Measurements from ENCODE around the gene SBNO1. TPM values are rescaled to one million over a fixed set of nuclear protein-coding genes. Genes with fewer than 3 reads are reported as not detected.
"Not testable (repeated sequence)": the region's sequence is repeated elsewhere in the genome, so short reads cannot be mapped to it uniquely, and the experiment has no call there.

SBNO1 gene
- total RNA-seq, 1 experiment from 2014 or later = 23.3 TPM

DNA sequence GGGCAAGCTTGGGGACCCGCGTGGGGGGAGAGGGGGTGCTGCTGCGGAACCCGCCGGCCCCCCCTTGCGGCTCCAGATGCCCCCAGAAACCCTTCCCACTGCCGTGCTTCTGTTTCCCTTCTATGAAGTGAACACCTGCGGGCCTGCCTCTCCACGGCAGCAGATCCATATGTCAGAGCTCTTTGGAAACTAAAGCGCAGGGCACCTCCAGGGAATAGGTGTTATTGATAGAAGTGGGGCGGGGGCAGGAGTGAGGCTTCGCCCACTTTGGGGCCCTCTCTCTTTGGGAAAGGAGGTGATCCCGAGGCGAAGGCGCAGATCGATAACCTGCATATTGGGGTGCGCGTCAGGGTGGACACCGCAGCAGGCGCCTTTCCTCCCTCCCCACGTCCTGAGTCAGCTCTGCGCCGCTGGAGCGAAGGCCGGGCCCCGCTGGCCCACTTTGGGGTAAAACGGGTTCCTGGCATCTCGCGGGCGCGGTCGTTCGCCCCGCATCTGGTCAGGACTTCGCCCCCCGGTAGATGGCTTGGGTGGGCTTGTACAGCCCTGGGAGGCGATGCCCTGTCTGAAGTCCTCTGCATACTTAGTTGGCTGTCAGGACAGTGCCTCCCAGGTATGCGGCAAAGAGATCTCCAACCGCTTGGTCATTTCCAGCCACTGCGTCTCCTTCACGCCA is 19.8 kb upstream of the SBNO1 start:
- TF ChIP-seq EZH2 (IDR thresholded peaks at IDR 0.05; ENCODE audit: low read length, unreplicated experiment) (no peak), EZH2phosphoT487 (IDR thresholded peaks at IDR 0.05; ENCODE audit: borderline replicate concordance, low read length) (no peak)
- TF ChIP-seq, protein P1, sequence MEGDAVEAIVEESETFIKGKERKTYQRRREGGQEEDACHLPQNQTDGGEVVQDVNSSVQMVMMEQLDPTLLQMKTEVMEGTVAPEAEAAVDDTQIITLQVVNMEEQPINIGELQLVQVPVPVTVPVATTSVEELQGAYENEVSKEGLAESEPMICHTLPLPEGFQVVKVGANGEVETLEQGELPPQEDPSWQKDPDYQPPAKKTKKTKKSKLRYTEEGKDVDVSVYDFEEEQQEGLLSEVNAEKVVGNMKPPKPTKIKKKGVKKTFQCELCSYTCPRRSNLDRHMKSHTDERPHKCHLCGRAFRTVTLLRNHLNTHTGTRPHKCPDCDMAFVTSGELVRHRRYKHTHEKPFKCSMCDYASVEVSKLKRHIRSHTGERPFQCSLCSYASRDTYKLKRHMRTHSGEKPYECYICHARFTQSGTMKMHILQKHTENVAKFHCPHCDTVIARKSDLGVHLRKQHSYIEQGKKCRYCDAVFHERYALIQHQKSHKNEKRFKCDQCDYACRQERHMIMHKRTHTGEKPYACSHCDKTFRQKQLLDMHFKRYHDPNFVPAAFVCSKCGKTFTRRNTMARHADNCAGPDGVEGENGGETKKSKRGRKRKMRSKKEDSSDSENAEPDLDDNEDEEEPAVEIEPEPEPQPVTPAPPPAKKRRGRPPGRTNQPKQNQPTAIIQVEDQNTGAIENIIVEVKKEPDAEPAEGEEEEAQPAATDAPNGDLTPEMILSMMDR (conservative IDR thresholded peaks at IDR 0.05; ENCODE audit: low read depth, low read length) = no peak; the same call in 1 of the 2 replicates
- H3K79me2 ChIP-seq (ENCODE audit: low read length) = peaks cover 41% of the 10 kb centered on the region
- POLR2A ChIA-PET (ENCODE audit: unreplicated experiment) = interaction anchor here (1.5 kb wide), 1 partner anchor 19 kb away, joined by 11 read pairs; the partner anchor contains the start of gene SBNO1
- no peak overlapping the region; the same call in 1 of the 2 replicates for H3K27ac ChIP-seq (ENCODE audit: low read length)
- H3K4me2 ChIP-seq (ENCODE audit: low read length) = peak overlapping the region; percentile 97
- DNase-seq (peak; percentile 11), ATAC-seq (peak; percentile 4)
- no peaks in the 10 kb centered on the region for H3K27me3 ChIP-seq (ENCODE audit: low read length)
- peak overlapping the region; percentile 91 for H2AFZ ChIP-seq (ENCODE audit: low read length)
- CTCF ChIA-PET = interaction anchor here (1.5 kb wide), 1 partner anchor 19 kb away, joined by 11 read pairs; no protein-coding TSS in a partner anchor
- no peaks in the 10 kb centered on the region for H3K9me2 ChIP-seq (replicated peaks; ENCODE audit: low read length)
- no peaks in the 10 kb centered on the region for H3K36me3 ChIP-seq (ENCODE audit: low read depth, low read length)
- H3K9ac ChIP-seq (ENCODE audit: low read length) = peak overlapping the region; percentile 62
- H3K4me3 ChIP-seq (ENCODE audit: low read length) = peak overlapping the region; percentile 93
- no peaks in the 10 kb centered on the region for H3K9me3 ChIP-seq (ENCODE audit: low read length)
- no peaks in the 10 kb centered on the region for H4K20me1 ChIP-seq (ENCODE audit: low read length)
- intact Hi-C loops (cut with micrococcal nuclease) = loop anchor here (5.0 kb wide), 1 partner anchor 198 kb away; the partner anchor contains the start of gene TMED2
- TSS peak; percentile 75 for BruUV-seq (replicated peaks)
- no peaks in the 10 kb centered on the region for H3F3A ChIP-seq (ENCODE audit: low read length, unreplicated experiment)
- H3K4me1 ChIP-seq (ENCODE audit: insufficient read depth, low read length) = peaks cover 18% of the 10 kb centered on the region

DNA sequence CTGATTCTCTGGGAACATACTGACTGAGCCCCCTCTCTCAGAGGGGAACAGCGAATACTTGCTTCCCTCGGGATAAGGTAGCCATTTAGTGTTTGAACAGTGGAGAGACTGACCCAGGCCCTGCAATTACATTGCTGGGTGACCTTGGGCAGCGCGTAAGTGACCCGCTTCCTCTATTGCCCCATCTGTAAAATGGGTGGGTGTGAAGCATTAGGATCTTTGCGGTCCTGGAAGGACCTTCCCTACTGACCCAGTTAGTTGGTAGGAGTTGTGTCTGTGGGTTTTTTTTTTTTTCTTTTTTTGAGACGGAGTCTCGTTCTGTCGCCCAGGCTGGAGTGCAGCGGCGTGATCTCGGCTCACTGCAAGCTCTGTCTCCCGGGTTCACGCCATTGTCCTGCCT is 18.0 kb upstream of the SBNO1 start:
- ChIA-PET POLR2A (ENCODE audit: unreplicated experiment) (no interaction called here), CTCF (no interaction called here)
- TF ChIP-seq, protein P1 (conservative IDR thresholded peaks at IDR 0.05; ENCODE audit: low read depth, low read length) = no peak
- TF ChIP-seq EZH2 (IDR thresholded peaks at IDR 0.05; ENCODE audit: low read length, unreplicated experiment) = no peak
- no peak for TF ChIP-seq EZH2phosphoT487 (IDR thresholded peaks at IDR 0.05; ENCODE audit: borderline replicate concordance, low read length)
- Histone ChIP-seq H3K9me3 (ENCODE audit: low read length) (no peaks in the 10 kb centered on the region), H3K9ac (ENCODE audit: low read length) (no peak overlapping the region), H3K79me2 (ENCODE audit: low read length) (peaks cover 36% of the 10 kb centered on the region), H3K27ac (ENCODE audit: low read length) (no peak overlapping the region), H4K20me1 (ENCODE audit: low read length) (no peaks in the 10 kb centered on the region), H3F3A (ENCODE audit: low read length, unreplicated experiment) (no peaks in the 10 kb centered on the region), H3K4me3 (ENCODE audit: low read length) (no peak overlapping the region), H3K36me3 (ENCODE audit: low read depth, low read length) (no peaks in the 10 kb centered on the region), H3K27me3 (ENCODE audit: low read length) (no peaks in the 10 kb centered on the region), H3K4me2 (ENCODE audit: low read length) (no peak overlapping the region), H3K4me1 (ENCODE audit: insufficient read depth, low read length) (peaks cover 12% of the 10 kb centered on the region), H2AFZ (ENCODE audit: low read length) (no peak overlapping the region), H3K9me2 (replicated peaks; ENCODE audit: low read length) (no peaks in the 10 kb centered on the region)
- BruUV-seq (replicated peaks) = no TSS peak
- intact Hi-C loops (cut with micrococcal nuclease) = loop anchor here (1.0 to 5.0 kb wide), 2 partner anchors 17 to 200 kb away; partner anchors contain the start of gene TMED2
- no peak for DNase-seq
- ATAC-seq = no peak

DNA sequence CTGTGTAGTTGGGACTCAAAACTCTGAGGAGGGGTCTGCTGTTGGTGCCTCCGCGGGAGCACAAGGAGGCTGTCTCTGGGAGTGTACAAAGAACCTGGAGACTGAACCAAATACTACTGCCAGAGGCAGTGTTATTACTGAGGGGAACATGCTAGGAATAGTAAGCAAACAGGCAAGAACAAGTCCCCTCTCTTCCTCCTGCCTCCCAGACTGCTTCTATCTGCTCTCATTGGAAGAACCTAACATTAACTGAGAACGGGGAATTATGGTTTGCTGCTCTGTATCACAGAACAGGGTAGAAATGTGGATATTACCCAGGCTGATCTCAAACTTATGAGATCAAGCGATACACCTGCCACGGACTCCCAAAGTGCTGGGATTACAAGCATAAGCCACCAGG is 14.7 kb upstream of the SBNO1 start:
- intact Hi-C loops (cut with micrococcal nuclease) = no loop called here
- Histone ChIP-seq H3K9me2 (replicated peaks; ENCODE audit: low read length) (no peaks in the 10 kb centered on the region), H2AFZ (ENCODE audit: low read length) (0 out of 2 replicates have a peak overlapping the region, but pooled peaks have one; percentile 5), H3K4me3 (ENCODE audit: low read length) (no peak overlapping the region), H3K27ac (ENCODE audit: low read length) (no peak overlapping the region), H3K36me3 (ENCODE audit: low read depth, low read length) (no peaks in the 10 kb centered on the region), H3K9me3 (ENCODE audit: low read length) (no peaks in the 10 kb centered on the region), H3K79me2 (ENCODE audit: low read length) (peaks cover 3% of the 10 kb centered on the region), H3K9ac (ENCODE audit: low read length) (no peak overlapping the region), H4K20me1 (ENCODE audit: low read length) (no peaks in the 10 kb centered on the region), H3F3A (ENCODE audit: low read length, unreplicated experiment) (no peaks in the 10 kb centered on the region), H3K4me2 (ENCODE audit: low read length) (no peak overlapping the region), H3K27me3 (ENCODE audit: low read length) (no peaks in the 10 kb centered on the region), H3K4me1 (ENCODE audit: insufficient read depth, low read length) (peaks cover 4% of the 10 kb centered on the region; the same call in 1 of the 2 replicates)
- DNase-seq = no peak
- CTCF ChIA-PET = no interaction called here
- POLR2A ChIA-PET (ENCODE audit: unreplicated experiment) = no interaction called here
- no TSS peak for BruUV-seq (replicated peaks)
- TF ChIP-seq, protein P1 (conservative IDR thresholded peaks at IDR 0.05; ENCODE audit: low read depth, low read length) = no peak
- TF ChIP-seq EZH2 (IDR thresholded peaks at IDR 0.05; ENCODE audit: low read length, unreplicated experiment) = no peak
- no peak for TF ChIP-seq EZH2phosphoT487 (IDR thresholded peaks at IDR 0.05; ENCODE audit: borderline replicate concordance, low read length)
- no peak for ATAC-seq

DNA sequence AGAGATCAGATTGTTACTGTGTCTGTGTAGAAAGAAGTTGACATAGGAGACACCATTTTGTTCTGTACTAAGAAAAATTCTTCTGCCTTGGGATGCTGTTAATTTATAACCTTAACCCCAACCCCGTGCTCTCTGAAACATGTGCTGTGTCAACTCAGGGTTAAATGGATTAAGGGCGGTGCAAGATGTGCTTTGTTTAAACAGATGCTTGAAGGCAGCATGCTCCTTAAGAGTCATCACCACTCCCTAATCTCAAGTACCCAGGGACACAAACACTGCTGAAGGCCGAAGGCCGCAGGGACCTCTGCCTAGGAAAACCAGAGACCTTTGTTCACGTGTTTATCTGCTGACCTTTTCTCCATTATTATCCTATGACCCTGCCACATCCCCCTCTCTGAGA is 7.8 kb upstream of the SBNO1 start:
- H3K4me2 ChIP-seq (ENCODE audit: low read length); intact Hi-C loops (cut with micrococcal nuclease); H2AFZ ChIP-seq (ENCODE audit: low read length); DNase-seq; H3K79me2 ChIP-seq (ENCODE audit: low read length); H3K4me1 ChIP-seq (ENCODE audit: insufficient read depth, low read length); CTCF ChIA-PET; H3K27me3 ChIP-seq (ENCODE audit: low read length); H3F3A ChIP-seq (ENCODE audit: low read length, unreplicated experiment); H3K9ac ChIP-seq (ENCODE audit: low read length); BruUV-seq (replicated peaks); H4K20me1 ChIP-seq (ENCODE audit: low read length); H3K9me3 ChIP-seq (ENCODE audit: low read length); ATAC-seq; H3K27ac ChIP-seq (ENCODE audit: low read length); H3K4me3 ChIP-seq (ENCODE audit: low read length); H3K36me3 ChIP-seq (ENCODE audit: low read depth, low read length); POLR2A ChIA-PET (ENCODE audit: unreplicated experiment); H3K9me2 ChIP-seq (replicated peaks; ENCODE audit: low read length): not testable (repeated sequence)
